Measurements from ENCODE around the gene EDN3.

DNA sequence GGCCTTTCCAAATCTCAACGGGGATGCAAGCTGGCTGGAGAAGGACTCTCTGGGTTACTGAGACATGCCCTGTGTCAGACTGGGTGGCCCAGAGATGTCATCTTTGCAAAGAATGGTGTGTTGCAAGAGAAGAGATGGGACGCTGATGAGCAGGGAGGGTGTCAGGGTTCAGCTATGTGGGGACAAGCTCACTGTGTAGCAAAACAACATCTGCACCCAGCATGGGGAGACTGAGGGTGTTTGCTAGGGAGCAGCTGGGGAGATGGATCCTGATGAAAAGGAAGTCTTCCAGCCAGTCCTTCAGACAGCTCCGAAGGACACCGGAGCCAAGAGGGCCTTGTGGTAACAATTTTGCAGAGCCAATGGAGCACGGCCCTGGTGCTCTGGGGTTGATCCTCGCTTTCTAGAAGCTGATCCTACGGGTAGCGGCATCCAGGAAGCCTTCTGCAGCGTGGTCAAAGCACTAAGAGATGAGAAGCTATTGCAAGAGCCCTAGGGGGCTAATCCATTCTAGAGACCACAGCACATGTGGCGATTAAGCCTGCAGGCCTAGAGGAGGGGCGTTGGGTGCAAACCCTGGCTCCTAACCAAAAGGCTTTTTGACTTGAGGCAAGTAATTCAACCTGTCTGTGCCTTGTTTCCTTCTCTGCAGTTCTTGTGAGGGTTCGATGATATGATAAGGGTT is 39.9 kb downstream of the EDN3 start:
- TF ChIP-seq CTCF (IDR thresholded peaks at IDR 0.05; ENCODE audit: insufficient read depth, low read length, poor library complexity, severe bottlenecking), result no peak
- no peak for TF ChIP-seq EZH2phosphoT487 (conservative IDR thresholded peaks at IDR 0.05; ENCODE audit: low read length)
